Measurements from ENCODE around the gene ACTR5. TPM values are rescaled to one million over a fixed set of nuclear protein-coding genes. Genes with fewer than 3 reads are reported as not detected.
"Not testable (repeated sequence)": the region's sequence is repeated elsewhere in the genome, so short reads cannot be mapped to it uniquely, and the experiment has no call there.

The ACTR5 gene
- polyA plus RNA-seq, 4 donors = 4.7 to 7.9 (median 6.8) TPM

GRCh38 chr20:38806855-38807655, 58.8 kb downstream of the ACTR5 start:
- DNase-seq (peak in 1 of 2 donors; percentile 7), FAIRE-seq (no peak)
- H3K4me3 ChIP-seq (ENCODE audit: low read depth in 1 of 3, low read length in 3 of 3) = peak overlapping the region; percentile 27 to 74 (median 66)
- peak overlapping the region in 2 of 3 donors; percentile 72 to 96 for H3K27ac ChIP-seq (ENCODE audit: low read depth in 1 of 3, low read length in 2 of 3)
- no peaks in the 10 kb centered on the region for H3K9me3 ChIP-seq (ENCODE audit: control insufficient read depth in 2 of 2, insufficient read depth in 1 of 2, low read depth in 1 of 2, low read length in 1 of 2)
- no peaks in the 10 kb centered on the region for H3K36me3 ChIP-seq (ENCODE audit: control insufficient read depth in 3 of 3, insufficient read depth in 2 of 3, low read depth in 1 of 3, low read length in 3 of 3)
- no peaks in the 10 kb centered on the region for H3K4me1 ChIP-seq (ENCODE audit: control insufficient read depth in 3 of 3, insufficient read depth in 2 of 3, low read depth in 1 of 3, low read length in 2 of 3)
- H3K27me3 ChIP-seq (ENCODE audit: control insufficient read depth in 3 of 3, insufficient read depth in 3 of 3, low read length in 3 of 3) = peaks cover 5 to 44% (median 12%) of the 10 kb centered on the region in 3 donors
- 8 to 10% (median 9%) methylated on average over 31 to 32 of the region's 32 CpGs for WGBS, 3 donors

DNA sequence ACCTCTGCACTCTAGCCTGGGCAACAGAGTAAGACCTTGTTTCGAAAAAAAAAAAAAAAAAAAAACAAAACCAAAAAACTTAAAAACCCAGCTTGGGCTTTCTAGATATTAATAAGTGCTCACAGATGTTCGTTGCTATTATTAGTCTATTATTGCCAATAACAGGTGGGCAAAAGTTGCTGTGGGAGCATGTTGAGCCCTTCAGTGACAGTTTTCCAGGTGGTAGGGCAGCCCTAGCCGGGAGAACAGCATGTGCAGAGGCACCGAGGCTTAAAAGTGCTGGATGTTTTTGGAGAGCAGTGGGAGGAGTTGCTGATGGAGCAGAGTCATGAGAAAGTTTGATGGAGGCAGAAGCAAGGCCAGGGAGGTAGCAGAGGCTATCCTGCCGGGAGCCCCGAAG, 61.7 kb downstream of the ACTR5 start:
- no peak overlapping the region for H3K27ac ChIP-seq (ENCODE audit: low read depth in 1 of 3, low read length in 2 of 3)
- H3K4me3 ChIP-seq (ENCODE audit: low read depth in 1 of 3, low read length in 3 of 3) = no peak overlapping the region
- no peak for DNase-seq
- no peak for FAIRE-seq
- H3K4me1 ChIP-seq (ENCODE audit: control insufficient read depth in 3 of 3, insufficient read depth in 2 of 3, low read depth in 1 of 3, low read length in 2 of 3) = no peaks in the 10 kb centered on the region
- no peaks in the 10 kb centered on the region for H3K36me3 ChIP-seq (ENCODE audit: control insufficient read depth in 3 of 3, insufficient read depth in 2 of 3, low read depth in 1 of 3, low read length in 3 of 3)
- H3K27me3 ChIP-seq (ENCODE audit: control insufficient read depth in 3 of 3, insufficient read depth in 3 of 3, low read length in 3 of 3) = peaks cover 5 to 42% (median 12%) of the 10 kb centered on the region in 3 donors
- 49 to 57% (median 54%) methylated on average over 6 of the region's 6 CpGs for WGBS, 3 donors
- H3K9me3 ChIP-seq (ENCODE audit: control insufficient read depth in 2 of 2, insufficient read depth in 1 of 2, low read depth in 1 of 2, low read length in 1 of 2) = no peaks in the 10 kb centered on the region

GRCh38 chr20:38810926-38811630, 62.8 kb downstream of the ACTR5 start:
- FAIRE-seq = no peak
- no peaks in the 10 kb centered on the region for H3K36me3 ChIP-seq (ENCODE audit: control insufficient read depth in 3 of 3, insufficient read depth in 2 of 3, low read depth in 1 of 3, low read length in 3 of 3)
- H3K9me3 ChIP-seq (ENCODE audit: control insufficient read depth in 2 of 2, insufficient read depth in 1 of 2, low read depth in 1 of 2, low read length in 1 of 2) = no peaks in the 10 kb centered on the region
- H3K4me3 ChIP-seq (ENCODE audit: low read depth in 1 of 3, low read length in 3 of 3) = no peak overlapping the region
- peaks cover 5 to 32% (median 10%) of the 10 kb centered on the region in 3 donors for H3K27me3 ChIP-seq (ENCODE audit: control insufficient read depth in 3 of 3, insufficient read depth in 3 of 3, low read length in 3 of 3)
- no peak overlapping the region for H3K27ac ChIP-seq (ENCODE audit: low read depth in 1 of 3, low read length in 2 of 3)
- H3K4me1 ChIP-seq (ENCODE audit: control insufficient read depth in 3 of 3, insufficient read depth in 2 of 3, low read depth in 1 of 3, low read length in 2 of 3) = no peaks in the 10 kb centered on the region
- whole genome bisulfite sequencing, 3 donors = 67 to 83% (median 71%) methylated on average over 4 of the region's 4 CpGs
- no peak for DNase-seq

DNA sequence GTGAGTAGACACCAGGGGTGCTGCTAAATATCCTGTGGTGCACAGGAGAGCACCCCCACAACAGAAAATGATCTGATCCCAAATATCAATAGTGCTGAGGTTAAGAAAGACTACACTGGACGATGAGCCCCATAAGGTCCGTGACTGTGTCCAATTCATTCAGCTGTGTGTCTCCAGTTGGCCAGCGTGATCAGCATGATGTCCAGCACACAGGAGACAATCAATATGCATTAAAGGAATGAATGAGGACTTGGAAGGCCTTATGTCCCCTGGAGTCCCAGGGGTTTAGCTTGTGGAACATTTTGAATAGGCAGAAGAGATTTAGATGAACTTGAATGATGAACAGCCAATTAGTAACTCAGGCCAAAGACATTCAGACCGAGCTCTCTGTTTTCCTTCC, 63.5 kb downstream of the ACTR5 start:
- no peak for DNase-seq
- no peak overlapping the region for H3K27ac ChIP-seq (ENCODE audit: low read depth in 1 of 3, low read length in 2 of 3)
- FAIRE-seq = no peak
- 76 to 80% (median 80%) methylated on average over 4 of the region's 4 CpGs for WGBS, 3 donors
- no peak overlapping the region for H3K4me3 ChIP-seq (ENCODE audit: low read depth in 1 of 3, low read length in 3 of 3)
- peaks cover 1 to 27% (median 7%) of the 10 kb centered on the region in 3 donors for H3K27me3 ChIP-seq (ENCODE audit: control insufficient read depth in 3 of 3, insufficient read depth in 3 of 3, low read length in 3 of 3)
- no peaks in the 10 kb centered on the region for H3K4me1 ChIP-seq (ENCODE audit: control insufficient read depth in 3 of 3, insufficient read depth in 2 of 3, low read depth in 1 of 3, low read length in 2 of 3)
- no peaks in the 10 kb centered on the region for H3K36me3 ChIP-seq (ENCODE audit: control insufficient read depth in 3 of 3, insufficient read depth in 2 of 3, low read depth in 1 of 3, low read length in 3 of 3)
- H3K9me3 ChIP-seq (ENCODE audit: control insufficient read depth in 2 of 2, insufficient read depth in 1 of 2, low read depth in 1 of 2, low read length in 1 of 2) = no peaks in the 10 kb centered on the region

DNA sequence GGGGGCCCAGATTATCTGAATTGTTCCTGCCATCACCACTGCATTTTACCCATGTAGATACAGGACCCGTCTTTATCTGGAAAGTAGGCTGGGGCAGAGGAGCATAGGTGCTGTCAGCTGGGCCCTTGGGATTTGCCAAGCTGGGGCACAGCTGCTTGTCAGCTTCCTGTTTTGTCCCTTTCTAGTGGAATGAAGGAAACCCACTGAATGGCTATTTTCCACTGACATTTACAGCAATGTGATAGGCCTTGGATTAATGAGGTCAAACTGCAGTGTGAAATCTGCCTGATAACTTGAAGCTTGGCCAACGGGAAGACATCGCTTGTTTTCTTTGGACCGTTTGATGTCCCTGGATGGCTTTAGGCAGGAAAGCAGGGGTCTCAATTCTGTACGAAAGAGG, 63.9 kb downstream of the ACTR5 start:
- FAIRE-seq (no peak), DNase-seq (no peak)
- Histone ChIP-seq H3K4me1 (ENCODE audit: control insufficient read depth in 3 of 3, insufficient read depth in 2 of 3, low read depth in 1 of 3, low read length in 2 of 3) (no peaks in the 10 kb centered on the region), H3K4me3 (ENCODE audit: low read depth in 1 of 3, low read length in 3 of 3) (no peak overlapping the region), H3K36me3 (ENCODE audit: control insufficient read depth in 3 of 3, insufficient read depth in 2 of 3, low read depth in 1 of 3, low read length in 3 of 3) (no peaks in the 10 kb centered on the region), H3K27ac (ENCODE audit: low read depth in 1 of 3, low read length in 2 of 3) (no peak overlapping the region), H3K9me3 (ENCODE audit: control insufficient read depth in 2 of 2, insufficient read depth in 1 of 2, low read depth in 1 of 2, low read length in 1 of 2) (no peaks in the 10 kb centered on the region), H3K27me3 (ENCODE audit: control insufficient read depth in 3 of 3, insufficient read depth in 3 of 3, low read length in 3 of 3) (peaks cover 0 to 23% (median 4%) of the 10 kb centered on the region in 3 donors)
- WGBS, 3 donors = 48 to 58% (median 57%) methylated on average over 5 of the region's 5 CpGs

DNA sequence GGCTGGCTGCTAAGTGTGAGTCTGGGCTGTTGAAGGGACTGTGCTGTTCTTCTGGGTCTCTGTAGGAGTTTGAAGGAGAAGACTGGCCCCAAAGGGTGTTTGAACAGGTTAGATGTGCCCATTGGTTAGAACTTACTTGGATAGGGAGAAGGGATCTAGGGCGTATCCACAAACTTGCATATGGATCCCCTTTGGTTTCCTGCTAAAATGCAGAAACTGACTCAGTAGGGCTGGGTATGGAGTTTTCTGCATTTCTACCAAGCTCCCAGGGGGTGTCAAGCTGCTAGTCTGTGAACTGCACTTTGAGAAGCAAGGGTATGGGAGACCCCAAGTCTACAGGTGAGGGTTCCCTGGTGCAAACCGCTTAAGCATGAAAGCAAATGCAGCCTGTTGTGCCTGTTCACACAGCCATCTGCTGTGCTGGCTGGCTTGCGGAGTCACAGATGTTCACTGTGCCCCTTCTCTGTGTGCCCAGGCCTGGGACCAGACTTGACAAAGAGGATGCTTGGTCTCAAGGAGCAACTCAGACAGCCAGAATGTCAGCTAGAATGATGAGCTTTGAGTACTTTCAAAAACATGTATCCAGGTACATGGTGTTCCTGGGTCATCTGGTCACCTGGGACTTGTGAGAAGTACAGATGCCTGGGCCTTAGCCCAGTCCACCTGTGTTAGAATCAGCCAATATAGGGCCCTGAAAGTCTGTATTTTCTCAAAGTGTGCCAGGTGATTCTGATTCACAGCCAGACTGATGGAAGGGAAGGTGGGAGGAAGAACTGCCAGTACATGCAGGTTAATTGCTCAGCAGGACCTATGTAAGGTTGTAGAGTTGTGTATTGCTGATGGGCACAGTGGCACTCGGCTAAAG, 64.7 kb downstream of the ACTR5 start:
- no peak overlapping the region for H3K4me3 ChIP-seq (ENCODE audit: low read depth in 1 of 3, low read length in 3 of 3)
- WGBS, 3 donors = 79 to 84% (median 82%) methylated on average over 4 of the region's 4 CpGs
- FAIRE-seq = no peak
- DNase-seq = no peak
- no peaks in the 10 kb centered on the region for H3K4me1 ChIP-seq (ENCODE audit: control insufficient read depth in 3 of 3, insufficient read depth in 2 of 3, low read depth in 1 of 3, low read length in 2 of 3)
- H3K9me3 ChIP-seq (ENCODE audit: control insufficient read depth in 2 of 2, insufficient read depth in 1 of 2, low read depth in 1 of 2, low read length in 1 of 2) = no peaks in the 10 kb centered on the region
- no peak overlapping the region for H3K27ac ChIP-seq (ENCODE audit: low read depth in 1 of 3, low read length in 2 of 3)
- H3K27me3 ChIP-seq (ENCODE audit: control insufficient read depth in 3 of 3, insufficient read depth in 3 of 3, low read length in 3 of 3) = peaks cover 0 to 15% (median 0%) of the 10 kb centered on the region in 3 donors
- no peaks in the 10 kb centered on the region for H3K36me3 ChIP-seq (ENCODE audit: control insufficient read depth in 3 of 3, insufficient read depth in 2 of 3, low read depth in 1 of 3, low read length in 3 of 3)

- not testable (repeated sequence) for FAIRE-seq; H3K9me3 ChIP-seq (ENCODE audit: control insufficient read depth in 2 of 2, insufficient read depth in 1 of 2, low read depth in 1 of 2, low read length in 1 of 2); DNase-seq; H3K4me3 ChIP-seq (ENCODE audit: low read depth in 1 of 3, low read length in 3 of 3); H3K4me1 ChIP-seq (ENCODE audit: control insufficient read depth in 3 of 3, insufficient read depth in 2 of 3, low read depth in 1 of 3, low read length in 2 of 3); H3K36me3 ChIP-seq (ENCODE audit: control insufficient read depth in 3 of 3, insufficient read depth in 2 of 3, low read depth in 1 of 3, low read length in 3 of 3); H3K27ac ChIP-seq (ENCODE audit: low read depth in 1 of 3, low read length in 2 of 3)
- WGBS, 3 donors = 86 to 93% (median 92%) methylated on average over 6 of the region's 6 CpGs
- peaks cover 0 to 10% (median 0%) of the 10 kb centered on the region in 3 donors for H3K27me3 ChIP-seq (ENCODE audit: control insufficient read depth in 3 of 3, insufficient read depth in 3 of 3, low read length in 3 of 3)
Observed at GRCh38 chr20:38813574-38813962, 65.3 kb downstream of the ACTR5 start.

GRCh38 chr20:38815446-38815845, 67.2 kb downstream of the ACTR5 start:
- no peaks in the 10 kb centered on the region for H3K27me3 ChIP-seq (ENCODE audit: control insufficient read depth in 3 of 3, insufficient read depth in 3 of 3, low read length in 3 of 3)
- FAIRE-seq (no peak), DNase-seq (no peak)

More at GRCh38 chr20:38815446-38815845, 67.2 kb downstream of the ACTR5 start:
- H3K9me3 ChIP-seq (ENCODE audit: control insufficient read depth in 2 of 2, insufficient read depth in 1 of 2, low read depth in 1 of 2, low read length in 1 of 2) = no peaks in the 10 kb centered on the region
- no peaks in the 10 kb centered on the region for H3K4me1 ChIP-seq (ENCODE audit: control insufficient read depth in 3 of 3, insufficient read depth in 2 of 3, low read depth in 1 of 3, low read length in 2 of 3)
- H3K4me3 ChIP-seq (ENCODE audit: low read depth in 1 of 3, low read length in 3 of 3) = no peak overlapping the region
- H3K36me3 ChIP-seq (ENCODE audit: control insufficient read depth in 3 of 3, insufficient read depth in 2 of 3, low read depth in 1 of 3, low read length in 3 of 3) = no peaks in the 10 kb centered on the region
- H3K27ac ChIP-seq (ENCODE audit: low read depth in 1 of 3, low read length in 2 of 3) = no peak overlapping the region

All from small intestine (tissue), 7 donors.